Measurements from ENCODE around the gene FYTTD1. TPM values are rescaled to one million over a fixed set of nuclear protein-coding genes. Genes with fewer than 3 reads are reported as not detected.

FYTTD1 gene
- polyA plus RNA-seq (74.7 and 87.0 TPM in 2 replicates), polyA minus RNA-seq (98.4 and 138 TPM in 2 replicates)

DNA sequence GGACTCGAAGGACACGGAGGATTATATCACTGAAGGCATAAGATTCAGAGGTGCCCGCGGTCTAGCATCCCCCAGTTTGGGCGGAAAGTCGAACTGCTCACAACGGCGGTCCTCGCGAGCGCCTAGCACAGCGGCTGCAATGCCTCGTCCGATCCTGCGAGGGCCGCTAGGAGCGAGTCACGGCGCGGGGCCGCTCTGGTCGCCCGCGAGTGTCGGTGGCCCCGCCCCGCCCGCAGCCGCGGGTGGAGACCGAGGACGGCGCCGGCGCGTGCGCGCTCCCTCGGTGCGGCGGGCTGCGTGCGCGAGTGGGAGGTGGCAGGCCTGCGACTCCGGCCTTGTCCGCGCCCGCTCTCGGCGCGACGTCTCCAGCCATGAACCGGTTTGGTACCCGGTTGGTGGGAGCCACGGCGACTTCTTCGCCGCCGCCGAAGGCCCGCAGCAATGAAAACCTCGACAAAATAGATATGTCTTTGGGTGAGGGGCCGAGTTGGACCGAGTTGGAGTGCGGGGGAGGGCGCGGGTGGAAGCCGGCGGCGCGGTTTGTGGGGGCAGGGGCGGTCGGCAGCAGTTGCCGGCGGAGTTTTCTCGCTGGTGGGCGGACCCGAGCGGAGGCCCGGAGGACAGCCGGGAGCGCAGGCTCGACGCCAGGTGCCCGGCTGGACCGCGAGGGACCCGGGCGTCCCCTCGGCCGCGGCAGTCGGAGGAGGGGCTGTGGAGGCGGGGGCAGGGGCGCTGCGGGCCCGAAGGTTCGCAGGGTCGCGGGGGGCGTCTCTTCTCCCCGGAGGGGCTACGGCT lies at the start of gene FYTTD1:
FYTTD1 (plus strand) TSS at position 283 of the 795 bp plus-strand sequence; CDS start at position 372, 89 bp downstream.
- Histone ChIP-seq H2AFZ (ENCODE audit: low read depth, low read length) (peak within 1 kb of the TSS; percentile 69), H3K9me3 (ENCODE audit: low read length) (no peaks in the 10 kb centered on the region), H3K27ac (ENCODE audit: low read length) (peak within 1 kb of the TSS; percentile 93), H3K4me3 (ENCODE audit: low read length) (peak within 1 kb of the TSS; percentile 95), H3K27me3 (ENCODE audit: insufficient read depth, low read depth, low read length) (no peaks in the 10 kb centered on the region), H3K4me2 (ENCODE audit: low read length) (peak within 1 kb of the TSS; percentile 85), H3K9ac (ENCODE audit: low read length) (peak within 1 kb of the TSS; percentile 92), H4K20me1 (ENCODE audit: insufficient read depth) (peaks cover 13% of the 10 kb centered on the region), H3K9me2 (ENCODE audit: insufficient read depth, low read length) (no peaks in the 10 kb centered on the region), H3K36me3 (ENCODE audit: insufficient read depth, low read length) (no peaks in the 10 kb centered on the region), H3F3A (ENCODE audit: insufficient read depth, low read length, poor library complexity, severe bottlenecking) (peaks cover 7% of the 10 kb centered on the region), H3K79me2 (replicated peaks; ENCODE audit: insufficient read depth, low read length) (peaks cover 40% of the 10 kb centered on the region)
- TF ChIP-seq TAF1 (IDR thresholded peaks at IDR 0.05; ENCODE audit: low read depth) (peak; percentile 65), REST (IDR thresholded peaks at IDR 0.05; ENCODE audit: borderline replicate concordance) (no peak), MXI1 (conservative IDR thresholded peaks at IDR 0.05; ENCODE audit: poor library complexity, severe bottlenecking) (peak; percentile 85), SMC3 (conservative IDR thresholded peaks at IDR 0.05; ENCODE audit: poor library complexity) (peak; percentile 59), EZH2 (IDR thresholded peaks at IDR 0.05; ENCODE audit: borderline replicate concordance, insufficient read depth, low read length, poor library complexity, severe bottlenecking) (no peak), EP300 (conservative IDR thresholded peaks at IDR 0.05; ENCODE audit: poor library complexity, severe bottlenecking) (peak; percentile 63), POLR2AphosphoS5 (IDR thresholded peaks at IDR 0.05) (peak; percentile 90), RAD21 (conservative IDR thresholded peaks at IDR 0.05) (peak; percentile 53)
- TF ChIP-seq, protein P1, sequence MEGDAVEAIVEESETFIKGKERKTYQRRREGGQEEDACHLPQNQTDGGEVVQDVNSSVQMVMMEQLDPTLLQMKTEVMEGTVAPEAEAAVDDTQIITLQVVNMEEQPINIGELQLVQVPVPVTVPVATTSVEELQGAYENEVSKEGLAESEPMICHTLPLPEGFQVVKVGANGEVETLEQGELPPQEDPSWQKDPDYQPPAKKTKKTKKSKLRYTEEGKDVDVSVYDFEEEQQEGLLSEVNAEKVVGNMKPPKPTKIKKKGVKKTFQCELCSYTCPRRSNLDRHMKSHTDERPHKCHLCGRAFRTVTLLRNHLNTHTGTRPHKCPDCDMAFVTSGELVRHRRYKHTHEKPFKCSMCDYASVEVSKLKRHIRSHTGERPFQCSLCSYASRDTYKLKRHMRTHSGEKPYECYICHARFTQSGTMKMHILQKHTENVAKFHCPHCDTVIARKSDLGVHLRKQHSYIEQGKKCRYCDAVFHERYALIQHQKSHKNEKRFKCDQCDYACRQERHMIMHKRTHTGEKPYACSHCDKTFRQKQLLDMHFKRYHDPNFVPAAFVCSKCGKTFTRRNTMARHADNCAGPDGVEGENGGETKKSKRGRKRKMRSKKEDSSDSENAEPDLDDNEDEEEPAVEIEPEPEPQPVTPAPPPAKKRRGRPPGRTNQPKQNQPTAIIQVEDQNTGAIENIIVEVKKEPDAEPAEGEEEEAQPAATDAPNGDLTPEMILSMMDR (IDR thresholded peaks at IDR 0.05; ENCODE audit: poor library complexity, severe bottlenecking), result peak; percentile 85

DNA sequence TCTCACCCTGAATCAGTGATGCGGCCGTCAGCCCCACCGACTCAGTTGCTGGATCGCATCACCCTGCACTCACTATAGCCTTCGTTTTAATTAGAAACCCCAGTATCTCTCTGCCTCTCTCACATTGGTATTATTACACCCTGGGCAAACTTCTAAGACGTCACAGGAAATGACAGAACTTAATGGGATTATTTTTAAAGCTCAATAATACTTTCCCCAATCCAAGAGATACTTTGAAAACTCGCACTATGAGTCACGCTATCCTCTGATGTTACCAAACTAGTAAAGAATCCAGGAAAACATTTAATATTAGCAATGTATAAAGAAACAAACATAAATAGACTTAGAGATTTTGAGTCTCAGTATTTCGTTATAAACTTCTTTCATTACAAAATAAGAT lies 49.6 kb upstream of the FYTTD1 start:
- Histone ChIP-seq H3K36me3 (ENCODE audit: insufficient read depth, low read length) (peaks cover 9% of the 10 kb centered on the region), H3K9me3 (ENCODE audit: low read length) (no peaks in the 10 kb centered on the region), H3K9ac (ENCODE audit: low read length) (no peak overlapping the region), H3K27ac (ENCODE audit: low read length) (no peak overlapping the region), H2AFZ (ENCODE audit: low read depth, low read length) (no peak overlapping the region), H3K27me3 (ENCODE audit: insufficient read depth, low read depth, low read length) (no peaks in the 10 kb centered on the region), H3K4me3 (ENCODE audit: low read length) (no peak overlapping the region), H3K79me2 (replicated peaks; ENCODE audit: insufficient read depth, low read length) (no peaks in the 10 kb centered on the region), H4K20me1 (ENCODE audit: insufficient read depth) (no peaks in the 10 kb centered on the region), H3K4me2 (ENCODE audit: low read length) (no peak overlapping the region), H3K9me2 (ENCODE audit: insufficient read depth, low read length) (no peaks in the 10 kb centered on the region), H3F3A (ENCODE audit: insufficient read depth, low read length, poor library complexity, severe bottlenecking) (no peaks in the 10 kb centered on the region)
- no peak for TF ChIP-seq MXI1 (conservative IDR thresholded peaks at IDR 0.05; ENCODE audit: poor library complexity, severe bottlenecking)
- TF ChIP-seq SMC3 (conservative IDR thresholded peaks at IDR 0.05; ENCODE audit: poor library complexity), result no peak
- no peak for TF ChIP-seq TAF1 (IDR thresholded peaks at IDR 0.05; ENCODE audit: low read depth)
- no peak for TF ChIP-seq EP300 (conservative IDR thresholded peaks at IDR 0.05; ENCODE audit: poor library complexity, severe bottlenecking)
- no peak for TF ChIP-seq POLR2AphosphoS5 (IDR thresholded peaks at IDR 0.05)
- no peak for TF ChIP-seq RAD21 (conservative IDR thresholded peaks at IDR 0.05)
- no peak for TF ChIP-seq EZH2 (IDR thresholded peaks at IDR 0.05; ENCODE audit: borderline replicate concordance, insufficient read depth, low read length, poor library complexity, severe bottlenecking)
- no peak for TF ChIP-seq REST (IDR thresholded peaks at IDR 0.05; ENCODE audit: borderline replicate concordance)
- TF ChIP-seq, protein P1 (IDR thresholded peaks at IDR 0.05; ENCODE audit: poor library complexity, severe bottlenecking), result no peak

Measured in neural cell (in vitro differentiated cells).